Uterus (tissue), 4 donors: Measurements from ENCODE around the gene TMEM200A. TPM values are rescaled to one million over a fixed set of nuclear protein-coding genes. Genes with fewer than 3 reads are reported as not detected.
A peak's percentile ranks its signal among the peaks of the same experiment; 100 is the strongest.

Experiments
- DNase-seq, 2 donors: peaks; one replicate each; pipeline ENCODE4 v3.0.0-alpha.2; 2019 to 2020
- H3K27ac ChIP-seq, 2 donors: fragments of 200-600 bp; sonication (generic); 1 replicate in 1 of 2; 2 replicates in 1 of 2; pipeline ENCODE4 v1.5.1; 2016 to 2018
- H3K27me3 ChIP-seq, 2 donors: fragments of 200-600 bp; sonication (generic); one replicate each; pipeline ENCODE4 v1.5.1; 2018 to 2019; ENCODE audit warnings: control low read depth in 1 of 2
- H3K36me3 ChIP-seq, 2 donors: fragments of 200-600 bp; sonication (generic); one replicate each; pipeline ENCODE4 v1.5.1; 2019; ENCODE audit warnings: control low read depth in 1 of 2
- H3K4me1 ChIP-seq, 2 donors: fragments of 200-600 bp; sonication (generic); one replicate each; pipeline ENCODE4 v1.5.1; 2018 to 2019; ENCODE audit warnings: control low read depth in 1 of 2
- H3K4me3 ChIP-seq, 2 donors: fragments of 200-600 bp; sonication (generic); 1 replicate in 1 of 2; 2 replicates in 1 of 2; pipeline ENCODE4 v1.5.1; 2018 to 2019; ENCODE audit warnings: mild to moderate bottlenecking in 1 of 2
- H3K9me3 ChIP-seq, 2 donors: fragments of 200-600 bp; sonication (generic); one replicate each; pipeline ENCODE4 v1.5.1; 2019; ENCODE audit warnings: control low read depth in 1 of 2
- CTCF ChIP-seq, 4 experiments: fragments of 200-600 bp in 2 of 4; fragments of 450-650 bp in 2 of 4; sonication (generic) in 2 of 4; IDR thresholded peaks; one replicate each; pipeline ENCODE4 v1.5.1; 2016 to 2019; ENCODE audit warnings: antibody characterized with exemption in 4 of 4, mild to moderate bottlenecking in 2 of 4, moderate library complexity in 1 of 4
- POLR2A ChIP-seq, 2 donors: fragments of 450-650 bp; IDR thresholded peaks; one replicate each; pipeline ENCODE4 v1.6.1; 2016; ENCODE audit warnings: antibody characterized with exemption in 2 of 2, mild to moderate bottlenecking in 1 of 2, moderate library complexity in 1 of 2
- intact Hi-C: fragments of 100-400 bp; cut with DNase I; formaldehyde crosslinking; loops from one replicate; pipeline ENCODE4 v1.15.1; 2023; ENCODE audit warnings: low total_unique reads
- total RNA-seq, 4 donors: library from RNA; depleted of rRNA in 3 of 4; stranded (reverse); fragments of >200 nt in 3 of 4; gene quantifications; one replicate each; pipeline versions ENCODE4 v1.1.0 to v1.2.4, GENCODE V29; 2014 to 2023
- donor health status: DM: yes; HTN: yes; CAD: no.

Gene TMEM200A
- total RNA-seq, 4 donors from 2014 or later = 20.9 to 27.9 (median 23.1) TPM

GRCh38 chr6:130393306-130393705 lies 27.5 kb downstream of the TMEM200A start:
- H3K9me3 ChIP-seq = no peaks in the 10 kb centered on the region
- H3K36me3 ChIP-seq = no peaks in the 10 kb centered on the region
- intact Hi-C loops = no loop called here
- no peak for TF ChIP-seq POLR2A (IDR thresholded peaks at IDR 0.05)
- no peak for TF ChIP-seq CTCF (IDR thresholded peaks at IDR 0.05)
- H3K4me1 ChIP-seq = no peaks in the 10 kb centered on the region
- no peak overlapping the region for H3K4me3 ChIP-seq
- no peak overlapping the region for H3K27ac ChIP-seq
- H3K27me3 ChIP-seq = no peaks in the 10 kb centered on the region
- DNase-seq = no peak

- no peak for TF ChIP-seq CTCF (IDR thresholded peaks at IDR 0.05)
- no peak for TF ChIP-seq POLR2A (IDR thresholded peaks at IDR 0.05)
- Histone ChIP-seq H3K27ac (peak overlapping the region; percentile 53 to 78), H3K27me3 (no peaks in the 10 kb centered on the region), H3K36me3 (no peaks in the 10 kb centered on the region), H3K4me1 (no peaks in the 10 kb centered on the region), H3K4me3 (no peak overlapping the region), H3K9me3 (no peaks in the 10 kb centered on the region)
- DNase-seq = no peak
- intact Hi-C loops = no loop called here
Observed at GRCh38 chr6:130394246-130394645, 28.4 kb downstream of the TMEM200A start.

- Histone ChIP-seq H3K27ac (peak overlapping the region; percentile 53 to 78), H3K4me1 (no peaks in the 10 kb centered on the region), H3K4me3 (no peak overlapping the region), H3K9me3 (no peaks in the 10 kb centered on the region), H3K27me3 (no peaks in the 10 kb centered on the region), H3K36me3 (no peaks in the 10 kb centered on the region)
- TF ChIP-seq POLR2A (IDR thresholded peaks at IDR 0.05) = no peak
- no peak for TF ChIP-seq CTCF (IDR thresholded peaks at IDR 0.05)
- intact Hi-C loops = no loop called here
- no peak for DNase-seq
Observed at GRCh38 chr6:130395164-130395563, 29.3 kb downstream of the TMEM200A start.

- Histone ChIP-seq H3K4me3 (peak overlapping the region; percentile 3), H3K27ac (peak overlapping the region; percentile 53 to 78), H3K4me1 (peaks cover 0 to 3% of the 10 kb centered on the region in 2 donors), H3K36me3 (no peaks in the 10 kb centered on the region), H3K27me3 (no peaks in the 10 kb centered on the region), H3K9me3 (no peaks in the 10 kb centered on the region)
- DNase-seq = no peak
- TF ChIP-seq POLR2A (IDR thresholded peaks at IDR 0.05) = no peak
- intact Hi-C loops = no loop called here
Observed at GRCh38 chr6:130396722-130397121, 30.9 kb downstream of the TMEM200A start.

- DNase-seq = no peak
- Histone ChIP-seq H3K9me3 (no peaks in the 10 kb centered on the region), H3K4me1 (peaks cover 0 to 3% of the 10 kb centered on the region in 2 donors), H3K36me3 (no peaks in the 10 kb centered on the region), H3K27ac (no peak overlapping the region), H3K27me3 (no peaks in the 10 kb centered on the region), H3K4me3 (no peak overlapping the region)
- intact Hi-C loops = no loop called here
- no peak for TF ChIP-seq CTCF (IDR thresholded peaks at IDR 0.05)
- TF ChIP-seq POLR2A (IDR thresholded peaks at IDR 0.05) = no peak
Observed at GRCh38 chr6:130405549-130405948, 39.7 kb downstream of the TMEM200A start.

GRCh38 chr6:130407032-130407431 lies 41.2 kb downstream of the TMEM200A start:
- Histone ChIP-seq H3K27ac (no peak overlapping the region), H3K4me3 (no peak overlapping the region), H3K36me3 (no peaks in the 10 kb centered on the region), H3K27me3 (no peaks in the 10 kb centered on the region), H3K4me1 (no peaks in the 10 kb centered on the region), H3K9me3 (no peaks in the 10 kb centered on the region)
- intact Hi-C loops = no loop called here
- no peak for TF ChIP-seq CTCF (IDR thresholded peaks at IDR 0.05)
- TF ChIP-seq POLR2A (IDR thresholded peaks at IDR 0.05) = no peak
- DNase-seq = no peak
